GM21786 (cell line): Measurements from ENCODE around the gene BPTF.
"Not testable (repeated sequence)": the region's sequence is repeated elsewhere in the genome, so short reads cannot be mapped to it uniquely, and the experiment has no call there.

Source experiments
- ATAC-seq: cut with Tn5 transposase; IDR thresholded peaks from one replicate; pipeline ENCODE4 v1.9.1; 2021; ENCODE audit not compliant: unreplicated experiment

The BPTF gene

GRCh38 chr17:67824735-67825626, at the start of gene BPTF:
TSS of gene BPTF (plus strand) at chr17:67825503. CDS start at chr17:67825725, 222 bp downstream.
- ATAC-seq: peak; percentile 70

- ATAC-seq: no peak
These were observed 46.1 kb upstream of the BPTF start for GRCh38 chr17:67779098-67779672.

GRCh38 chr17:67784364-67785121, 40.8 kb upstream of the BPTF start:
- no peak for ATAC-seq

- ATAC-seq: no peak
These were observed 40.2 kb upstream of the BPTF start for GRCh38 chr17:67785122-67785477.

GRCh38 chr17:67785504-67785903, 39.8 kb upstream of the BPTF start:
- ATAC-seq: no peak

- ATAC-seq: peak; percentile 91
These were observed 24.8 kb upstream of the BPTF start for GRCh38 chr17:67800495-67800928.

- no peak for ATAC-seq
These were observed 23.6 kb upstream of the BPTF start for GRCh38 chr17:67801626-67802175.

GRCh38 chr17:67810464-67810863, 14.8 kb upstream of the BPTF start:
- no peak for ATAC-seq

- not testable (repeated sequence) for ATAC-seq
These were observed 12.9 kb upstream of the BPTF start for GRCh38 chr17:67812380-67812779.

- ATAC-seq: no peak
These were observed 11.5 kb upstream of the BPTF start for GRCh38 chr17:67813803-67814180.

- peak; percentile 65 for ATAC-seq
These were observed 6.9 kb upstream of the BPTF start for GRCh38 chr17:67818110-67819002.

- ATAC-seq: no peak
These were observed 5.6 kb upstream of the BPTF start for GRCh38 chr17:67819722-67820121.

GRCh38 chr17:67821871-67822367, 3.4 kb upstream of the BPTF start:
- ATAC-seq: no peak

- peak; percentile 21 for ATAC-seq
These were observed 611 bp downstream of the BPTF start for GRCh38 chr17:67825627-67826601.

- ATAC-seq: no peak
These were observed 4.0 kb downstream of the BPTF start for GRCh38 chr17:67829331-67829730.

- ATAC-seq: no peak
These were observed 5.1 kb downstream of the BPTF start for GRCh38 chr17:67830440-67830839.

- ATAC-seq: no peak
These were observed 6.0 kb downstream of the BPTF start for GRCh38 chr17:67831268-67831667.

- ATAC-seq: no peak
These were observed 7.8 kb downstream of the BPTF start for GRCh38 chr17:67833134-67833533.
